HL-60 (cell line): ENCODE data around the gene RSRP1.
"Not testable (repeated sequence)": the region's sequence is repeated elsewhere in the genome, so short reads cannot be mapped to it uniquely, and the experiment has no call there.

Experiments used
- DNase-seq, 2 experiments: peaks; one replicate each; pipeline ENCODE4 v3.0.0-alpha.2; 2010 to 2020; ENCODE audit warnings: low read depth in 1 of 2, low spot score in 1 of 2
- H3K27ac ChIP-seq: fragments of 250-450 bp; sonication (Bioruptor Pico); replicated peaks from 2 replicates; pipeline ENCODE4 v1.5.1; 2020; ENCODE audit warnings: mild to moderate bottlenecking, moderate library complexity
- H3K27me3 ChIP-seq: fragments of 250-450 bp; sonication (Bioruptor Pico); 2 replicates; pipeline ENCODE4 v1.5.1; 2021; ENCODE audit warnings: mild to moderate bottlenecking, moderate library complexity; ENCODE audit not compliant: insufficient read depth, poor library complexity, severe bottlenecking
- H3K4me3 ChIP-seq: replicated peaks from 2 replicates; pipeline ENCODE4 v1.5.1; 2011; ENCODE audit warnings: mild to moderate bottlenecking, control low read depth, low read length; ENCODE audit not compliant: insufficient read depth
- GABPA ChIP-seq: IDR thresholded peaks from 2 replicates; pipeline ENCODE4 v1.6.1; 2012; ENCODE audit warnings: low read depth
- POLR2AphosphoS5 ChIP-seq: IDR thresholded peaks from 2 replicates; pipeline ENCODE4 v1.6.1; 2012; ENCODE audit warnings: low read depth
- SPI1 ChIP-seq: IDR thresholded peaks from 2 replicates; pipeline ENCODE4 v1.6.1; 2012; ENCODE audit warnings: low read depth, mild to moderate bottlenecking, borderline replicate concordance
- long read RNA-seq: library from polyadenylated mRNA; unstranded; transcript quantifications from one replicate; pipeline ENCODE4 v2.0.0, GENCODE V29; 2020
- TF ChIP-seq, protein P1 (sequence below): IDR thresholded peaks from 2 replicates; pipeline ENCODE4 v1.6.1; 2012; ENCODE audit warnings: low read depth; ENCODE audit not compliant: insufficient replicate concordance

Gene RSRP1, protein sequence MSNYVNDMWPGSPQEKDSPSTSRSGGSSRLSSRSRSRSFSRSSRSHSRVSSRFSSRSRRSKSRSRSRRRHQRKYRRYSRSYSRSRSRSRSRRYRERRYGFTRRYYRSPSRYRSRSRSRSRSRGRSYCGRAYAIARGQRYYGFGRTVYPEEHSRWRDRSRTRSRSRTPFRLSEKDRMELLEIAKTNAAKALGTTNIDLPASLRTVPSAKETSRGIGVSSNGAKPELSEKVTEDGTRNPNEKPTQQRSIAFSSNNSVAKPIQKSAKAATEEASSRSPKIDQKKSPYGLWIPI
- long read RNA-seq, transcript RSRP1-207 (4 exons, 2,941 nt): major isoform, 41 of 148 reads
- long read RNA-seq, transcript RSRP1-201 (5 exons, 1,502 nt): minor isoform, 9 of 148 reads
- long read RNA-seq, transcript RSRP1-202 (3 exons, 1,954 nt): minor isoform, 11 of 148 reads
- long read RNA-seq, partial matches to known transcripts: 29 of 148 reads
- long read RNA-seq, other reads (novel, unspliced or antisense): 48 of 148 reads

- peak; percentile 78 for TF ChIP-seq SPI1
- TF ChIP-seq POLR2AphosphoS5: peak; percentile 99
- TF ChIP-seq GABPA: peak; percentile 72
- TF ChIP-seq, protein P1, sequence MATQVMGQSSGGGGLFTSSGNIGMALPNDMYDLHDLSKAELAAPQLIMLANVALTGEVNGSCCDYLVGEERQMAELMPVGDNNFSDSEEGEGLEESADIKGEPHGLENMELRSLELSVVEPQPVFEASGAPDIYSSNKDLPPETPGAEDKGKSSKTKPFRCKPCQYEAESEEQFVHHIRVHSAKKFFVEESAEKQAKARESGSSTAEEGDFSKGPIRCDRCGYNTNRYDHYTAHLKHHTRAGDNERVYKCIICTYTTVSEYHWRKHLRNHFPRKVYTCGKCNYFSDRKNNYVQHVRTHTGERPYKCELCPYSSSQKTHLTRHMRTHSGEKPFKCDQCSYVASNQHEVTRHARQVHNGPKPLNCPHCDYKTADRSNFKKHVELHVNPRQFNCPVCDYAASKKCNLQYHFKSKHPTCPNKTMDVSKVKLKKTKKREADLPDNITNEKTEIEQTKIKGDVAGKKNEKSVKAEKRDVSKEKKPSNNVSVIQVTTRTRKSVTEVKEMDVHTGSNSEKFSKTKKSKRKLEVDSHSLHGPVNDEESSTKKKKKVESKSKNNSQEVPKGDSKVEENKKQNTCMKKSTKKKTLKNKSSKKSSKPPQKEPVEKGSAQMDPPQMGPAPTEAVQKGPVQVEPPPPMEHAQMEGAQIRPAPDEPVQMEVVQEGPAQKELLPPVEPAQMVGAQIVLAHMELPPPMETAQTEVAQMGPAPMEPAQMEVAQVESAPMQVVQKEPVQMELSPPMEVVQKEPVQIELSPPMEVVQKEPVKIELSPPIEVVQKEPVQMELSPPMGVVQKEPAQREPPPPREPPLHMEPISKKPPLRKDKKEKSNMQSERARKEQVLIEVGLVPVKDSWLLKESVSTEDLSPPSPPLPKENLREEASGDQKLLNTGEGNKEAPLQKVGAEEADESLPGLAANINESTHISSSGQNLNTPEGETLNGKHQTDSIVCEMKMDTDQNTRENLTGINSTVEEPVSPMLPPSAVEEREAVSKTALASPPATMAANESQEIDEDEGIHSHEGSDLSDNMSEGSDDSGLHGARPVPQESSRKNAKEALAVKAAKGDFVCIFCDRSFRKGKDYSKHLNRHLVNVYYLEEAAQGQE: no peak
- H3K27ac ChIP-seq: peak within 1 kb of the TSS; percentile 98
- no peaks in the 10 kb centered on the region for H3K27me3 ChIP-seq
- DNase-seq: peak; percentile 96 to 98
- peak within 1 kb of the TSS; percentile 98 for H3K4me3 ChIP-seq
Measured at GRCh38 chr1:25247024-25247828, at the start of gene RSRP1. RSRP1 (minus strand) TSS chr1:25247454; CDS start chr1:25246963, 491 bp downstream.

DNA sequence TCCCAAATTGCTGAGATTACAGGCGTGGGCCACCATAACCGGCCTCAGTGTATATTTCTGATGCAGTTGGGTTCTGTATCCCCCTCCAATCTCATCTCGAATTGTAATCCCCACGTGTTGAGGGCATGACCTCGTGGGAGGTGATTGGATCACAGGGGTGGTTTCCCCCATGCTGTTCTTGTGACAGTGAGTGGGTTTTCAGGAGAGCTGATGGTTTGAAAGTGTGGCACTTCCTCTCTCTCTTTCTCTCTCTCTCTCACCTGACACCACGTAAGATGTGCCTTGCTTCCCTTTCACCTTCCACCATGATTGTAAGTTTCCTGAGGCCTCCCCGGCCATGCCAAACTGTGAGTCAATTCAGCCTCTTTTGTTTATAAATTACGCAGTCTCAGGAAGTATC, 49.2 kb upstream of the RSRP1 start:
- H3K4me3 ChIP-seq, DNase-seq, H3K27me3 ChIP-seq, H3K27ac ChIP-seq: not testable (repeated sequence)

DNA sequence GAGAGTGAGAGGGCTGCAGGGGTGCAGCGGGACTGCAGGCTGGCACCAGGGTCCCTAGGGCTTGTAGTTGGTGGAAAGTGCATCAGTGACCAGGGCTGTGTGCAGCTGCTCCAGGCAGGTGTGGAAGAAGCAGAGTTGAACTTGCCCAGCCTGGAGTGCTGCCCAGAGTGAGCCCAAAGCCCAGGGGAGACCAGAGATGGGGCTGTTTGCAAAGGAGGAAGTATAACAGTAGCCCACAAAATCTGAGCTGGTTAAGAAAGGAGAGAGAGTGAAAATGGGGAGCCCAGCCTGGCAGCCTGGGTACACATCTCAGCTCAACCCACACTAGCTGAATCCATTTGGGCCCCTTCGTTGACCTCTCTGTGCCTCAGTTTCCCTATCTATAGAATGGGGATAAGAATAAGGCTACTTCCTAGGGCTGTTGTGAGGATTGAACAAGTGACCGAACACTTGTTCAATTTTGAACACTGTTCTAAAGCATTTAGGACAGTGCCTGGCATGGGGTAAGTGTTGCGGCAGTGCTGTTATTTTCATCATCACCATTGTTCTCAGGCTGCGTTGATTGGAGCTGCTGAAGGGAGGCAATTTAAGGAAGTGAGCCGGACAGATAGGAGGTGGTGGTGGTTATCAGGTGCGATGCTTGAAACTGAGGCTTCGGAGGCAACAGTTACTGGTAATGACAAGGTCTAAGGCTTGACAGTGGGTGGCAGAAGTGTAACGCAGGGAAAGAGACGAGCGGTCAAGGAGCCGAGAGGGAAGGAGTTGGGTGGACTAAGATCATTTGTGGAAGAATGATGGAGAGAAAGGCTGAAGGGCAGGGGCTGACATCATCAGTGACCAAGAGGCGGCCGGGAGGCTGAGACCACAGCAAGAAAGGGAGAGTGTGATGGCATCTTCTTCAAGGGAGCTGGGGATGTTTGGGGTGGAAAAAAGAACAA, 47.9 kb upstream of the RSRP1 start:
- H3K4me3 ChIP-seq, H3K27me3 ChIP-seq, H3K27ac ChIP-seq: not testable (repeated sequence)
- DNase-seq: peak in 1 of 2 experiments; percentile 17

- H3K27me3 ChIP-seq, DNase-seq, H3K4me3 ChIP-seq, H3K27ac ChIP-seq: not testable (repeated sequence)
Measured at GRCh38 chr1:25293426-25293825, 46.2 kb upstream of the RSRP1 start.

DNA sequence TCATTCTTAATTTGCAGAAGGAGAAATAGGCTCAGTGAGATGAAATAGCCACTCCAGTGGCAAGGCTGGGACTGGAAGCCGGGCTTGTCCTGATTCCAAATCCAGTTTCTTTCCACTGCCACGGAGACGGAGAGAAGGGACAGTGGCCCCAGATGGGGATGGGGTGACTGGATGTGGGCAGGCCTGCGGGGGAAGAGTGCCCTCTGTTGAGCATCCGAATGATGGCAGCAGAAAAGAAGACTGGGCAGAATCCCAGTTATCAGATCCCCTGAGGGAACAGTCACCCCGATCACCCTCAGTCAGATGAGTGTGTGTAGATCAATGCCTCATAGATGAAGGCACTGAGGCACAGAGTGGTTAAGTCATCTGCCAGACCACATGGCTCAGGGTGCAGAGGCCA, 42.8 kb upstream of the RSRP1 start:
- not testable (repeated sequence) for DNase-seq, H3K4me3 ChIP-seq, H3K27me3 ChIP-seq, H3K27ac ChIP-seq

- DNase-seq, H3K27me3 ChIP-seq, H3K4me3 ChIP-seq: not testable (repeated sequence)
Measured at GRCh38 chr1:25288573-25289101, 41.4 kb upstream of the RSRP1 start.

DNA sequence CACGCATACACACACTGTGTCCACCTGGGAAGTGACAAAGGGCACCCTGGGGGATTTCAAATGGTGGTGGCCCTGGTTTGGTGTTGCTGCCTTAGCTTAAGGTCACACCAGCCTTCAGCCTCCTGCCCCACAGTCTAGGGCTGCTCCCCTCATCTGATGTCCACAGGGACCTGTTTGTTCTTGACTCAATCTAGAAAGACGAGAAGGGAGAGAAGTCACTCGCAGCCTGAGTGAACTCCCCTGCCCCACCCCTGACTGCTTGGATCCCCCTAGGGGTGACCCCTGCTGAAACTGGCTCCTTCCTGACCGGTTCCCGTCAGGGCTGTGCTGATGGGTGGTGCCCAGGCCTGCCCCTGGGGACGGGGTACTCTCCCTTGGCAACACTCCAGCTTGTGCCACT, 39.9 kb upstream of the RSRP1 start:
- not testable (repeated sequence) for DNase-seq, H3K4me3 ChIP-seq, H3K27ac ChIP-seq, H3K27me3 ChIP-seq

More at GRCh38 chr1:25288573-25289101, 41.4 kb upstream of the RSRP1 start:
- not testable (repeated sequence) for H3K27ac ChIP-seq

- not testable (repeated sequence) for DNase-seq, H3K27ac ChIP-seq, H3K4me3 ChIP-seq, H3K27me3 ChIP-seq
Measured at GRCh38 chr1:25285862-25286261, 38.6 kb upstream of the RSRP1 start.

- H3K27me3 ChIP-seq, H3K27ac ChIP-seq, H3K4me3 ChIP-seq, DNase-seq: not testable (repeated sequence)
Measured at GRCh38 chr1:25279693-25280111, 32.4 kb upstream of the RSRP1 start.

DNA sequence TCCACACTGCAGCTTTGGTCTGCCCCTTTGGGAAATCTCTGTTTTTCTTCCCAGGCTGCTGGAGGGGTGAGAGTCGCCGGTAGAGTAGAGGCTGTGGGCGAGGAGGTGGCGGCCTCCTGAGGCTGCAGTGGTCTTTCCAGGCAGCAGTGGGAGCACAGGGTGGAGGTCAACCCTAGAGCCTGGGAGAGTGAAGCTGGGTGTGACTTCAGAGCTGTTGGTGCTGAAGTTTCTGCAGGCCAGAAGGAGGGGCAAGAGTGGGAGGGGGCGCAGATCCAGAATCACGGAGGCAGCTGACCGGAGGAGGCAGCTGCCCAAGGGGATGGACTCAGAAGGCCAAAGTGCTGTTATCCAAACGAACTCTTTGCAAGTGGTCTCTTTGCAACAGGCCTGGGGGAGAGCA, 31.5 kb upstream of the RSRP1 start:
- not testable (repeated sequence) for H3K27me3 ChIP-seq, H3K27ac ChIP-seq, H3K4me3 ChIP-seq, DNase-seq

GRCh38 chr1:25278358-25278757, 31.1 kb upstream of the RSRP1 start:
- H3K4me3 ChIP-seq, H3K27me3 ChIP-seq, H3K27ac ChIP-seq, DNase-seq: not testable (repeated sequence)
